Posterior vena cava (tissue), 2 donors: ENCODE data around the gene ASTN1. TPM values are rescaled to one million over a fixed set of nuclear protein-coding genes. Genes with fewer than 3 reads are reported as not detected.

Experiments used
- DNase-seq: peaks from one replicate; pipeline ENCODE4 v3.0.0-alpha.2; 2020; ENCODE audit warnings: low spot score
- intact Hi-C, 2 donors: fragments of 100-400 bp; cut with DNase I; formaldehyde crosslinking; loops; one replicate each; pipeline versions ENCODE4 v1.14.1 to v1.14.2; 2022 to 2023
- total RNA-seq, 2 donors: library from RNA; stranded (reverse); fragmentation: NEBNext Ultra II Directional; extraction: Animal tissue kit (Norgen Biotek cat#: 25700); gene quantifications; one replicate each; pipeline ENCODE4 v1.2.1, GENCODE V29; 2021
- donor health status: DM: yes; HTN: yes; CAD: no.
- donor health status: DM: yes; HTN: yes; CAD: no.

ASTN1 gene
- total RNA-seq, 2 donors from 2014 or later, result 0.14 to 0.19 TPM

- intact Hi-C loops, result no loop called here
- no peak for DNase-seq
Measured at GRCh38 chr1:177170756-177171535, 6.4 kb upstream of the ASTN1 start, which contains the start of gene BRINP2. Gene BRINP2, plus strand, starts transcription at chr1:177170958. Its CDS starts 58,919 bp downstream, at chr1:177229877.

GRCh38 chr1:177165069-177165439 is 542 bp upstream of the ASTN1 start:
- intact Hi-C loops, result no loop called here
- no peak for DNase-seq

- DNase-seq, result no peak
- intact Hi-C loops, result no loop called here
Measured at GRCh38 chr1:177163844-177164379, 600 bp downstream of the ASTN1 start.

GRCh38 chr1:177162243-177162642 is 2.3 kb downstream of the ASTN1 start:
- no peak for DNase-seq
- intact Hi-C loops, result no loop called here

GRCh38 chr1:177146499-177146898 is 18.0 kb downstream of the ASTN1 start:
- intact Hi-C loops, result no loop called here

GRCh38 chr1:177145106-177146070 is 19.1 kb downstream of the ASTN1 start:
- intact Hi-C loops, result no loop called here

More at GRCh38 chr1:177146499-177146898, 18.0 kb downstream of the ASTN1 start:
- no peak for DNase-seq

GRCh38 chr1:177142791-177143271 is 21.7 kb downstream of the ASTN1 start:
- intact Hi-C loops, result no loop called here

More at GRCh38 chr1:177145106-177146070, 19.1 kb downstream of the ASTN1 start:
- DNase-seq, result no peak

GRCh38 chr1:177142010-177142409 is 22.5 kb downstream of the ASTN1 start:
- DNase-seq, result no peak
- intact Hi-C loops, result no loop called here

More at GRCh38 chr1:177142791-177143271, 21.7 kb downstream of the ASTN1 start:
- DNase-seq, result no peak

GRCh38 chr1:177138347-177138746 is 26.2 kb downstream of the ASTN1 start:
- intact Hi-C loops, result no loop called here
- no peak for DNase-seq

- intact Hi-C loops, result no loop called here
Measured at GRCh38 chr1:177137814-177138213, 26.7 kb downstream of the ASTN1 start.

GRCh38 chr1:177135250-177135649 is 29.3 kb downstream of the ASTN1 start:
- DNase-seq, result no peak
- intact Hi-C loops, result no loop called here

More at GRCh38 chr1:177137814-177138213, 26.7 kb downstream of the ASTN1 start:
- no peak for DNase-seq

GRCh38 chr1:177133977-177134538 is 30.5 kb downstream of the ASTN1 start:
- intact Hi-C loops, result no loop called here
- no peak for DNase-seq

GRCh38 chr1:177132141-177132540 is 32.4 kb downstream of the ASTN1 start:
- intact Hi-C loops, result no loop called here
- no peak for DNase-seq

- intact Hi-C loops, result no loop called here
Measured at GRCh38 chr1:177131723-177132122, 32.8 kb downstream of the ASTN1 start.

GRCh38 chr1:177130451-177130945 is 34.0 kb downstream of the ASTN1 start:
- no peak for DNase-seq
- intact Hi-C loops, result no loop called here

More at GRCh38 chr1:177131723-177132122, 32.8 kb downstream of the ASTN1 start:
- no peak for DNase-seq

GRCh38 chr1:177128665-177129281 is 35.7 kb downstream of the ASTN1 start:
- intact Hi-C loops, result no loop called here
- no peak for DNase-seq

GRCh38 chr1:177126267-177126666 is 38.2 kb downstream of the ASTN1 start:
- intact Hi-C loops, result no loop called here
- no peak for DNase-seq

GRCh38 chr1:177124577-177125278 is 39.8 kb downstream of the ASTN1 start:
- intact Hi-C loops, result no loop called here

More at GRCh38 chr1:177124577-177125278, 39.8 kb downstream of the ASTN1 start:
- DNase-seq, result no peak
